CD14-positive monocyte (primary cell): Measurements from ENCODE around the gene SERPINB12. TPM values are rescaled to one million over a fixed set of nuclear protein-coding genes. Genes with fewer than 3 reads are reported as not detected.

Experiments
- DNase-seq, 3 donors: peaks; one replicate each; pipeline ENCODE4 v3.0.0-alpha.2; 2011 to 2022
- H2AFZ ChIP-seq: 2 replicates; pipeline ENCODE4 v1.6.0; 2012; ENCODE audit warnings: mild to moderate bottlenecking, low read depth, low read length, inconsistent platforms; ENCODE audit not compliant: insufficient read depth, poor library complexity, severe bottlenecking
- H3K27ac ChIP-seq, 2 donors: 1 replicate in 1 of 2; 2 replicates in 1 of 2; pipeline ENCODE4 v1.5.1; 2012 to 2013; ENCODE audit warnings: low read length in 2 of 2, control low read depth in 1 of 2, inconsistent platforms in 1 of 2, low read depth in 1 of 2, mild to moderate bottlenecking in 1 of 2
- H3K27me3 ChIP-seq, 2 donors: one replicate each; pipeline versions ENCODE4 v1.6.0 to v1.6.1; 2011 to 2013; ENCODE audit warnings: low read length in 2 of 2; ENCODE audit not compliant: control insufficient read depth in 2 of 2, insufficient read depth in 2 of 2
- H3K36me3 ChIP-seq, 2 donors: replicated peaks in 1 of 2; 1 replicate in 1 of 2; 2 replicates in 1 of 2; pipeline versions ENCODE4 v1.5.1 to v1.6.1; 2012 to 2013; ENCODE audit warnings: low read length in 2 of 2, control low read depth in 1 of 2, inconsistent platforms in 1 of 2, mild to moderate bottlenecking in 1 of 2; ENCODE audit not compliant: insufficient read depth in 2 of 2, control insufficient read depth in 1 of 2
- H3K4me1 ChIP-seq, 2 donors: 1 replicate in 1 of 2; 2 replicates in 1 of 2; pipeline versions ENCODE4 v1.5.1 to v1.6.1; 2012 to 2013; ENCODE audit warnings: low read length in 2 of 2, control low read depth in 1 of 2, inconsistent platforms in 1 of 2, mild to moderate bottlenecking in 1 of 2, moderate library complexity in 1 of 2; ENCODE audit not compliant: insufficient read depth in 2 of 2, control insufficient read depth in 1 of 2
- H3K4me2 ChIP-seq: replicated peaks from 2 replicates; pipeline ENCODE3; 2012; ENCODE audit warnings: low read length, moderate library complexity, mild to moderate bottlenecking; ENCODE audit not compliant: poor library complexity, severe bottlenecking; ENCODE audit errors: extremely low read depth
- H3K4me3 ChIP-seq, 3 experiments: fragments of 200-600 bp in 1 of 3; sonication (generic) in 1 of 3; replicated peaks in 1 of 3; 1 replicate in 2 of 3; 2 replicates in 1 of 3; pipeline ENCODE4 v1.5.1; 2011 to 2013; ENCODE audit warnings: low read length in 3 of 3, mild to moderate bottlenecking in 3 of 3, control low read depth in 2 of 3, low read depth in 2 of 3, inconsistent platforms in 1 of 3, moderate library complexity in 1 of 3
- H3K79me2 ChIP-seq: 2 replicates; pipeline ENCODE4 v1.6.0; 2012; ENCODE audit warnings: mild to moderate bottlenecking, control low read depth, inconsistent platforms, low read length, moderate library complexity; ENCODE audit not compliant: insufficient read depth
- H3K9ac ChIP-seq: 2 replicates; pipeline ENCODE4 v1.6.0; 2017; ENCODE audit warnings: low read length, mild to moderate bottlenecking; ENCODE audit not compliant: insufficient read depth, poor library complexity, severe bottlenecking
- H3K9me3 ChIP-seq, 2 donors: replicated peaks in 1 of 2; 1 replicate in 1 of 2; 2 replicates in 1 of 2; pipeline versions ENCODE4 v1.5.1 to v1.6.1; 2012 to 2013; ENCODE audit warnings: low read length in 2 of 2, control low read depth in 1 of 2; ENCODE audit not compliant: control insufficient read depth in 1 of 2, insufficient read depth in 1 of 2
- H4K20me1 ChIP-seq: 2 replicates; pipeline ENCODE4 v1.6.0; 2012; ENCODE audit warnings: mild to moderate bottlenecking, low read length, control low read depth, moderate library complexity; ENCODE audit not compliant: insufficient read depth
- H3K27ac Mint-ChIP-seq, 7 donors: one replicate each; pipeline ENCODE4 v1.8.0; 2020; ENCODE audit warnings: mild to moderate bottlenecking in 7 of 7, mixed read lengths in 7 of 7, moderate library complexity in 6 of 7, inconsistent platforms in 2 of 7
- H3K27me3 Mint-ChIP-seq, 3 donors: one replicate each; pipeline ENCODE4 v1.8.0; 2021 to 2022; ENCODE audit warnings: low read depth in 3 of 3, mild to moderate bottlenecking in 3 of 3, mixed read lengths in 3 of 3, moderate library complexity in 3 of 3, inconsistent platforms in 1 of 3
- H3K36me3 Mint-ChIP-seq, 2 donors: one replicate each; pipeline ENCODE4 v1.8.0; 2020; ENCODE audit warnings: mixed read lengths in 2 of 2, inconsistent platforms in 1 of 2, mild to moderate bottlenecking in 1 of 2
- H3K4me1 Mint-ChIP-seq: one replicate; pipeline ENCODE4 v1.8.0; 2020; ENCODE audit warnings: mild to moderate bottlenecking, mixed read lengths
- H3K4me3 Mint-ChIP-seq, 2 donors: one replicate each; pipeline ENCODE4 v1.8.0; 2020; ENCODE audit warnings: mild to moderate bottlenecking in 2 of 2, mixed read lengths in 2 of 2, moderate library complexity in 1 of 2
- H3K9me3 Mint-ChIP-seq, 7 donors: one replicate each; pipeline ENCODE4 v1.8.0; 2020 to 2022; ENCODE audit warnings: mixed read lengths in 7 of 7, mild to moderate bottlenecking in 6 of 7, moderate library complexity in 6 of 7, inconsistent platforms in 2 of 7
- CTCF ChIP-seq: fragments of 200-600 bp; IDR thresholded peaks from one replicate; pipeline ENCODE4 v1.8.0; 2022; ENCODE audit warnings: antibody characterized with exemption, mild to moderate bottlenecking
- WGBS: methylation state at CpG from one replicate; pipeline ENCODE4 v1.1.5; 2013; ENCODE audit warnings: missing lambda C conversion rate; ENCODE audit not compliant: insufficient coverage; 5-methylcytosine and 5-hydroxymethylcytosine counted together
- intact Hi-C, 2 donors: fragments of 100-400 bp; cut with micrococcal nuclease; formaldehyde crosslinking; loops; one replicate each; pipeline versions ENCODE4 v1.15.0 to v1.15.1; 2023
- polyA plus RNA-seq, 3 donors: library from polyadenylated mRNA; depleted of rRNA in 1 of 3; unstranded in 2 of 3; stranded (reverse) in 1 of 3; fragments of 300-500 nt in 2 of 3; fragments of >200 nt in 1 of 3; fragmentation: Illumina TruSeq in 2 of 3; gene quantifications; 1 replicate in 2 of 3; 2 replicates in 1 of 3; pipeline ENCODE4 v1.2.3, GENCODE V29; 2012 to 2021

Gene SERPINB12
- polyA plus RNA-seq, 3 donors: not detected

- 93% methylated on average over 4 of the region's 5 CpGs for WGBS
- no peak for DNase-seq
- H3K27ac ChIP-seq: no peak overlapping the region
- peaks cover 4 to 8% of the 10 kb centered on the region in 2 donors for H3K4me1 ChIP-seq
- no peaks in the 10 kb centered on the region for H4K20me1 ChIP-seq
- Mint-ChIP-seq H3K27ac (no peak overlapping the region), H3K9me3 (peaks cover 0 to 4% (median 0%) of the 10 kb centered on the region in 7 donors), H3K4me3 (no peak overlapping the region), H3K4me1 (peaks cover 6% of the 10 kb centered on the region), H3K27me3 (peaks cover 0 to 5% (median 0%) of the 10 kb centered on the region in 3 donors), H3K36me3 (no peaks in the 10 kb centered on the region)
- no peak overlapping the region for H3K9ac ChIP-seq
- no peak overlapping the region for H2AFZ ChIP-seq
- no peaks in the 10 kb centered on the region for H3K27me3 ChIP-seq
- intact Hi-C loops: no loop called here
- H3K9me3 ChIP-seq: no peaks in the 10 kb centered on the region
- no peak overlapping the region for H3K4me3 ChIP-seq
- H3K36me3 ChIP-seq: no peaks in the 10 kb centered on the region
- no peak overlapping the region for H3K4me2 ChIP-seq
- no peaks in the 10 kb centered on the region for H3K79me2 ChIP-seq
- TF ChIP-seq CTCF: no peak
These were observed 13.2 kb upstream of the SERPINB12 start for GRCh38 chr18:63528863-63529492.

- intact Hi-C loops: no loop called here
- no peak overlapping the region for H3K4me3 Mint-ChIP-seq
These were observed 9.7 kb upstream of the SERPINB12 start for GRCh38 chr18:63532471-63532870.

More at GRCh38 chr18:63532471-63532870, 9.7 kb upstream of the SERPINB12 start:
- Histone ChIP-seq H3K4me2 (no peak overlapping the region), H3K4me3 (no peak overlapping the region), H4K20me1 (no peaks in the 10 kb centered on the region), H3K4me1 (peaks cover 4 to 14% of the 10 kb centered on the region in 2 donors), H3K36me3 (no peaks in the 10 kb centered on the region), H3K9me3 (no peaks in the 10 kb centered on the region), H3K9ac (no peak overlapping the region), H3K27ac (no peak overlapping the region), H2AFZ (no peak overlapping the region), H3K79me2 (no peaks in the 10 kb centered on the region), H3K27me3 (no peaks in the 10 kb centered on the region)
- H3K9me3 Mint-ChIP-seq: peaks cover 0 to 2% (median 0%) of the 10 kb centered on the region in 7 donors
- 100% methylated on average over 1 of the region's 2 CpGs for WGBS
- no peak overlapping the region for H3K27ac Mint-ChIP-seq
- no peak for DNase-seq
- peaks cover 10% of the 10 kb centered on the region for H3K4me1 Mint-ChIP-seq
- no peak for TF ChIP-seq CTCF
- H3K27me3 Mint-ChIP-seq: no peaks in the 10 kb centered on the region
- H3K36me3 Mint-ChIP-seq: no peaks in the 10 kb centered on the region
